Endothelial cell (in vitro differentiated cells): ENCODE measurements around the gene RBM38. TPM values are rescaled to one million over a fixed set of nuclear protein-coding genes. Genes with fewer than 3 reads are reported as not detected.

ENCODE experiments used
- DNase-seq: peaks from one replicate; pipeline ENCODE4 v3.0.0; 2021; ENCODE audit warnings: low spot score
- H3K27ac Mint-ChIP-seq: one replicate; pipeline ENCODE4 v1.8.0; 2021; ENCODE audit warnings: mixed read lengths, inconsistent platforms; ENCODE audit not compliant: unreplicated experiment
- H3K27me3 Mint-ChIP-seq: one replicate; pipeline ENCODE4 v1.8.0; 2021; ENCODE audit warnings: mild to moderate bottlenecking, moderate library complexity, mixed read lengths, inconsistent platforms; ENCODE audit not compliant: unreplicated experiment
- H3K36me3 Mint-ChIP-seq: one replicate; pipeline ENCODE4 v1.8.0; 2021; ENCODE audit warnings: mild to moderate bottlenecking, low read depth, mixed read lengths, inconsistent platforms; ENCODE audit not compliant: unreplicated experiment
- H3K4me1 Mint-ChIP-seq: one replicate; pipeline ENCODE4 v1.8.0; 2021; ENCODE audit warnings: mild to moderate bottlenecking, mixed read lengths, inconsistent platforms; ENCODE audit not compliant: unreplicated experiment
- H3K4me3 Mint-ChIP-seq: one replicate; pipeline ENCODE4 v1.8.0; 2021; ENCODE audit warnings: mild to moderate bottlenecking, mixed read lengths, inconsistent platforms; ENCODE audit not compliant: unreplicated experiment
- H3K9me3 Mint-ChIP-seq: one replicate; pipeline ENCODE4 v1.8.0; 2021; ENCODE audit warnings: mixed read lengths, inconsistent platforms; ENCODE audit not compliant: unreplicated experiment
- CTCF ChIP-seq: fragments of 200-600 bp; sonication (generic); IDR thresholded peaks from one replicate; pipeline ENCODE4 v1.5.0; 2021; ENCODE audit warnings: antibody characterized with exemption; ENCODE audit not compliant: unreplicated experiment
- total RNA-seq: library from RNA; stranded (reverse); fragmentation: NEBNext Ultra II Directional; extraction: Animal tissue kit (Norgen Biotek cat#: 25700); gene quantifications from one replicate; pipeline ENCODE4 v1.2.1, GENCODE V29; 2021; ENCODE audit not compliant: unreplicated experiment

RBM38 gene
- total RNA-seq, 1 donor from 2014 or later, result 23.6 TPM

DNA sequence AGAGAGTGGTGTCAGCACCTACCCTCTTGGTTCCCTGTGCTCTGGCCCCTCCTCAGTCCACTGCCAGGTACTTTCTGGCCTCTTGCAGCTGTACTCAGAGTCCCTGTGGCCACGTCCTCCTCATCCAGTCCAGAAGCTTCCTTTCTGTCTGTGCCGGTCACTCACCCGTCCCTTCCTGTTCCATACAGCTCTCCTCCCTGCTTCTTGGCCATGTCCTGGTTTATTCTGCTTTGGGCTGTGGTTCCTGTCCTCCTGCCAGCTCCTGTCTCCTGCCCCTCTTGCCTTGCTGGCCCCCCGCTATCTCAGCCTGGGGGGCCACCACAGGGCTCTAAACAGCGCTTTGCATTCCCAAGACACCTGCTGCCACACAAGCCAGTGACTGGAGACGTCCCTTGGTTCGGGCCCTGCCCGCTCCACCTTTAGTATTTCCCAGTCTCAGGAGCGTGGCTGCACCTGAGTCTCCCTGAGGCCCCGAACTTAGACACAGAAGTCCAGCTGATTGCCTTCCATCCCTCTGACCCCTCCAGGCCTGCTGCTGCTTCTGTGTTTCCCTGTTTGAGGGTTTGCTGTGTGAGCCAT is 15.5 kb upstream of the RBM38 start:
- H3K36me3 Mint-ChIP-seq, result peaks cover 56% of the 10 kb centered on the region
- TF ChIP-seq CTCF, result no peak
- H3K27ac Mint-ChIP-seq, result peak overlapping the region; percentile 97
- peak overlapping the region; percentile 88 for H3K4me3 Mint-ChIP-seq
- H3K9me3 Mint-ChIP-seq, result no peaks in the 10 kb centered on the region
- H3K27me3 Mint-ChIP-seq, result peaks cover 13% of the 10 kb centered on the region
- H3K4me1 Mint-ChIP-seq, result peaks cover 46% of the 10 kb centered on the region
- DNase-seq, result no peak

- no peak overlapping the region for H3K27ac Mint-ChIP-seq
- no peaks in the 10 kb centered on the region for H3K9me3 Mint-ChIP-seq
- H3K4me1 Mint-ChIP-seq, result peaks cover 30% of the 10 kb centered on the region
- H3K36me3 Mint-ChIP-seq, result peaks cover 44% of the 10 kb centered on the region
- H3K27me3 Mint-ChIP-seq, result peaks cover 13% of the 10 kb centered on the region
- no peak overlapping the region for H3K4me3 Mint-ChIP-seq
- no peak for TF ChIP-seq CTCF
- DNase-seq, result no peak
Measured at GRCh38 chr20:57377350-57377749, 13.8 kb upstream of the RBM38 start.

GRCh38 chr20:57378107-57378506 is 13.1 kb upstream of the RBM38 start:
- peaks cover 30% of the 10 kb centered on the region for H3K4me1 Mint-ChIP-seq

GRCh38 chr20:57378646-57379262 is 12.4 kb upstream of the RBM38 start:
- no peaks in the 10 kb centered on the region for H3K9me3 Mint-ChIP-seq
- DNase-seq, result no peak
- no peak for TF ChIP-seq CTCF
- peaks cover 12% of the 10 kb centered on the region for H3K27me3 Mint-ChIP-seq
- peaks cover 38% of the 10 kb centered on the region for H3K36me3 Mint-ChIP-seq
- H3K4me1 Mint-ChIP-seq, result peaks cover 25% of the 10 kb centered on the region
- H3K27ac Mint-ChIP-seq, result no peak overlapping the region
- no peak overlapping the region for H3K4me3 Mint-ChIP-seq

More at GRCh38 chr20:57378107-57378506, 13.1 kb upstream of the RBM38 start:
- TF ChIP-seq CTCF, result no peak
- Mint-ChIP-seq H3K4me3 (no peak overlapping the region), H3K27ac (no peak overlapping the region), H3K36me3 (peaks cover 44% of the 10 kb centered on the region), H3K27me3 (peaks cover 15% of the 10 kb centered on the region), H3K9me3 (no peaks in the 10 kb centered on the region)
- no peak for DNase-seq

- Mint-ChIP-seq H3K4me1 (peaks cover 23% of the 10 kb centered on the region), H3K9me3 (no peaks in the 10 kb centered on the region), H3K4me3 (no peak overlapping the region), H3K36me3 (peaks cover 34% of the 10 kb centered on the region), H3K27me3 (peaks cover 12% of the 10 kb centered on the region), H3K27ac (no peak overlapping the region)
- no peak for TF ChIP-seq CTCF
- no peak for DNase-seq
Measured at GRCh38 chr20:57379263-57379647, 11.9 kb upstream of the RBM38 start.
